HepG2 (cell line): ENCODE results near the gene FITM1. TPM values are rescaled to one million over a fixed set of nuclear protein-coding genes. Genes with fewer than 3 reads are reported as not detected.

Experiments used
- ATAC-seq: fragments of 200-7000 bp; cut with Tn5 transposase; 3 replicates; pipeline ENCODE4 v1.9.1; 2020; ENCODE audit warnings: mild to moderate bottlenecking, moderate library complexity
- BruUV-seq: library from RNA; stranded (reverse); fragments of 400-500 nt; replicated peaks from 2 replicates; lab custom pipeline; 2021; lab: Mats Ljungman, UMichigan
- CTCF ChIA-PET: fragments of 300-600 bp; formaldehyde crosslinking; extraction: SDS; loops from one replicate; lab custom pipeline; 2021; ENCODE audit warnings: low total read pairs, inconsistent platforms, low intra/inter-chr PET ratio; lab: Yijun Ruan, JAX
- POLR2A ChIA-PET: fragments of 350-600 bp; sonication (Branson Sonifier 250); formaldehyde crosslinking; loops from one replicate; lab custom pipeline; 2020; ENCODE audit warnings: antibody characterized with exemption, inconsistent platforms; lab: Yijun Ruan, JAX
- DNase-seq: peaks from one replicate; pipeline ENCODE4 v3.0.0-alpha.2; 2015; ENCODE audit warnings: low spot score
- FAIRE-seq: peaks from 3 replicates; lab custom pipeline; 2011; peaks lifted over from hg19 to GRCh38; lab: Jason Lieb, UNC
- H2AFZ ChIP-seq: one replicate; pipeline ENCODE4 v1.6.1; 2011; ENCODE audit warnings: low read length, inconsistent platforms
- H3K27ac ChIP-seq: fragments of 300-600 bp; 3 replicates; pipeline ENCODE4 v1.8.0; 2011; ENCODE audit warnings: mixed run types, mild to moderate bottlenecking, mixed read lengths, low read length, inconsistent platforms; ENCODE audit not compliant: insufficient read depth; ENCODE audit errors: extremely low read length
- H3K27me3 ChIP-seq, 2 experiments: fragments of 200-600 bp in 1 of 2; 2 replicates in 1 of 2; 3 replicates in 1 of 2; pipeline versions ENCODE4 v1.6.0 to v1.8.0; 2011; ENCODE audit warnings: low read length in 2 of 2, mild to moderate bottlenecking in 2 of 2, moderate library complexity in 2 of 2, inconsistent platforms in 1 of 2; ENCODE audit not compliant: insufficient read depth in 2 of 2, control insufficient read depth in 1 of 2
- H3K36me3 ChIP-seq, 2 experiments: fragments of 200-600 bp in 1 of 2; replicated peaks in 1 of 2; 2 replicates in 1 of 2; 3 replicates in 1 of 2; pipeline versions ENCODE4 v1.5.1 to v1.8.0; 2011; ENCODE audit warnings: low read length in 2 of 2, inconsistent platforms in 1 of 2; ENCODE audit not compliant: insufficient read depth in 2 of 2, control insufficient read depth in 1 of 2
- H3K4me1 ChIP-seq: 2 replicates; pipeline ENCODE4 v1.5.1; 2012; ENCODE audit warnings: low read length, inconsistent platforms; ENCODE audit not compliant: insufficient read depth
- H3K4me2 ChIP-seq: 2 replicates; pipeline ENCODE4 v1.6.0; 2011; ENCODE audit warnings: low read depth, low read length, inconsistent platforms
- H3K4me3 ChIP-seq, 3 experiments: fragments of 200-600 bp in 1 of 3; sonication (generic), shearing (Covaris generic) in 1 of 3; replicated peaks in 1 of 3; 2 replicates each; pipeline ENCODE4 v1.5.1; 2011 to 2016; ENCODE audit warnings: low read length in 3 of 3, inconsistent platforms in 2 of 3, low read depth in 2 of 3, mild to moderate bottlenecking in 2 of 3, control low read depth in 1 of 3, mixed read lengths in 1 of 3; ENCODE audit not compliant: insufficient read depth in 1 of 3
- H3K79me2 ChIP-seq: one replicate; pipeline ENCODE4 v1.6.1; 2011; ENCODE audit warnings: low read length, inconsistent platforms; ENCODE audit not compliant: insufficient read depth
- H3K9ac ChIP-seq: 2 replicates; pipeline ENCODE4 v1.6.0; 2011; ENCODE audit warnings: mild to moderate bottlenecking, low read depth, low read length, inconsistent platforms; ENCODE audit not compliant: insufficient read depth
- H3K9me3 ChIP-seq: 2 replicates; pipeline ENCODE4 v1.5.1; 2012; ENCODE audit warnings: mild to moderate bottlenecking, low read length
- H4K20me1 ChIP-seq: 2 replicates; pipeline ENCODE4 v1.6.0; 2011; ENCODE audit warnings: inconsistent platforms, mild to moderate bottlenecking, low read length, moderate library complexity; ENCODE audit not compliant: insufficient read depth
- ETV5 ChIP-seq: IDR thresholded peaks from 2 replicates; pipeline ENCODE4 v1.6.1; 2018; ENCODE audit warnings: missing biosample characterization, missing genetic modification reagents, inconsistent platforms, borderline replicate concordance
- HIVEP1 ChIP-seq: sonication (generic); formaldehyde crosslinking; IDR thresholded peaks from 2 replicates; pipeline ENCODE4 v1.4.0; 2020; ENCODE audit warnings: mild to moderate bottlenecking, missing genetic modification reagents
- KDM5B ChIP-seq: sonication (generic); formaldehyde crosslinking; IDR thresholded peaks from 2 replicates; pipeline ENCODE4 v1.4.0; 2020; ENCODE audit warnings: missing genetic modification reagents, mild to moderate bottlenecking, borderline replicate concordance
- PHF20 ChIP-seq: sonication (generic); formaldehyde crosslinking; IDR thresholded peaks from 2 replicates; pipeline ENCODE4 v1.5.0; 2020; ENCODE audit warnings: mild to moderate bottlenecking, missing genetic modification reagents
- POLR2A ChIP-seq, 2 experiments: IDR thresholded peaks; 2 replicates each; pipeline ENCODE4 v1.6.1; 2011; ENCODE audit warnings: low read depth in 2 of 2, low read length in 2 of 2, mild to moderate bottlenecking in 1 of 2, moderate library complexity in 1 of 2; ENCODE audit not compliant: insufficient read depth in 1 of 2
- RBFOX2 ChIP-seq: fragments of 200-400 bp; formaldehyde crosslinking; IDR thresholded peaks from 2 replicates; pipeline ENCODE4 v1.6.1; 2017; ENCODE audit warnings: low read depth, mild to moderate bottlenecking, low read length
- RELA ChIP-seq: sonication (generic); formaldehyde crosslinking; IDR thresholded peaks from 2 replicates; pipeline ENCODE4 v1.4.0; 2020; ENCODE audit warnings: missing genetic modification reagents
- ZBTB33 ChIP-seq: sonication (generic); formaldehyde crosslinking; IDR thresholded peaks from 2 replicates; pipeline ENCODE4 v1.4.0; 2020; ENCODE audit warnings: missing genetic modification reagents
- ZNF607 ChIP-seq: sonication (generic); formaldehyde crosslinking; IDR thresholded peaks from 2 replicates; pipeline ENCODE4 v1.5.1; 2020; ENCODE audit warnings: missing genetic modification reagents, mild to moderate bottlenecking, borderline replicate concordance
- WGBS: methylation state at CpG from one replicate; pipeline ENCODE4 v1.1.6; 2017; ENCODE audit warnings: low lambda C conversion rate; 5-methylcytosine and 5-hydroxymethylcytosine counted together
- in situ Hi-C: cut with HindIII; loops from 2 replicates; pipeline ENCODE4 v1.10.0; 2017; ENCODE audit warnings: low pct_unique_long_range_greater_than_20kb; ENCODE audit not compliant: extremely low pct_ligation_motif_present
- intact Hi-C: fragments of 100-400 bp; cut with micrococcal nuclease; formaldehyde crosslinking; loops from one replicate; pipeline ENCODE4 v1.10.0; 2022; ENCODE audit not compliant: unreplicated experiment
- polyA plus RNA-seq, 8 experiments: library from polyadenylated mRNA; depleted of rRNA in 3 of 8; stranded (reverse) in 7 of 8; unstranded in 1 of 8; fragments of >200 nt; fragmentation: Illumina TruSeq in 4 of 8; extraction: Trizol in 4 of 8; gene quantifications; 2 replicates each; pipeline versions ENCODE4 v1.2.1 to v1.2.3, GENCODE V29; 2011 to 2016; ENCODE audit warnings: low read depth in 4 of 8, missing spikeins in 1 of 8, mixed read lengths in 1 of 8; ENCODE audit not compliant: insufficient read depth in 1 of 8
- total RNA-seq, 5 experiments: library from RNA; depleted of rRNA; stranded (reverse); fragments of >200 nt; fragmentation: Illumina TruSeq; extraction: Trizol; gene quantifications; 2 replicates each; pipeline ENCODE4 v1.2.3, GENCODE V29; 2016; ENCODE audit warnings: low read depth in 1 of 5
- TF ChIP-seq, protein P1 (sequence below): sonication (generic); formaldehyde crosslinking; IDR thresholded peaks from 2 replicates; pipeline ENCODE4 v1.5.1; 2020; ENCODE audit warnings: mild to moderate bottlenecking, missing genetic modification reagents, borderline replicate concordance
- TF ChIP-seq, protein P2 (sequence below): sonication (generic); formaldehyde crosslinking; IDR thresholded peaks from 2 replicates; pipeline ENCODE4 v1.9.0; 2021; ENCODE audit warnings: missing genetic modification reagents, borderline replicate concordance
- TF ChIP-seq, protein P3 (sequence below): IDR thresholded peaks from 2 replicates; pipeline ENCODE4 v1.6.1; 2012; ENCODE audit warnings: low read length, improper control_type of control experiment

Gene FITM1
- total and polyA plus RNA-seq, 2 of the 13 experiments (the other 11 are each of a cell fraction or from before 2014, with no cell fraction given): 2.7 to 5.8 TPM

DNA sequence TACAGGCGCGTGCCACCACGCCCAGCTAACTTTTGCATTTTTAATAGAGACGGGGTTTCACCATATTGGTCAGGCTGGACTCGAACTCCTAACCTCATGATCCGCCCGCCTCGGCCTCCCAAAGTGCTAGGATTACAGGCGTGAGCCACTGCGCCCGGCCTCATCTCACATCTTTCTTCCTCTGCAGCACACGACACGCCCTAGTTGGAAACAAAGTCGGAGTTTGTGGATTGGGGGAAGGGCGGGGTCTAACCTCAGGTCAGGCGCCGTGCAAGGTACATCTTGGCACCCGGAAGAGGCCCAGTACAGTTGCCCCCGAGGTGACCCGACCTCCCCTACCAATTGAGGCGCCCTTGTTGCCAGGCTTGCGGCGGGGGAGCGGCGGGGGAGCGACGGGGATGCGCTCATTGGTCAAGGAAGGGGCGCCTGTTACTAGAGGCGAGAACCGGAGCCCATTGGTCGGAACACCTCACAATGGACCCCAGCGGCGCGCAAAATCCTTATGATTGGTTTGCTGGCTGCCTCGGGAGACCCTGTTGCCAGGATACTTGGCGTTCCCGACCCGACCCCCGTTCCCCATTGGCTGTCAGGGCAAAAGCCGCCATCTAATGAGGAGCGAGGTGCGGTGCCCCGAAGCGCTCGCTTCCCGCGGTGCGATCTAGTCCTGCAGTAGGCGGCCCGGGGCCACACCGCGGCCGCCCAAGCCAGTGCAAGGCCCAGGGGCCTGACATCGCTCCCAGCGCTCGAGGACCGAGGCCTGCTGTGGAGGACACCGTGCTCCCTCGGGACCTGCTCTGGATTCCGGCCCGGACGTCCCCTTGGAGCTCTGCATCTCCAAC, 41.2 kb downstream of the FITM1 start, which contains the start of gene REC8:
Gene REC8 (plus strand): TSS at position 659 of the 839 bp plus-strand sequence. CDS start 473 bp downstream, outside the sequence.
- BruUV-seq: no TSS peak
- peaks cover 2 to 3% of the 10 kb centered on the region in 2 experiments; a peak in 4 of 5 replicates for H3K36me3 ChIP-seq
- no peaks in the 10 kb centered on the region for H3K4me1 ChIP-seq
- H4K20me1 ChIP-seq: no peaks in the 10 kb centered on the region
- H2AFZ ChIP-seq: no peak within 1 kb of the TSS
- CTCF ChIA-PET: no interaction called here
- DNase-seq (no peak), ATAC-seq (peak; percentile 15), FAIRE-seq (no peak)
- POLR2A ChIA-PET: interaction anchor here (0.7 to 3.3 kb wide), 6 partner anchors 10 to 70 kb away, joined by 3 to 13 read pairs (median 8); partner anchors contain the start of genes DCAF11, IRF9, NRL and PSME1
- 94% methylated on average over 63 of the region's 63 CpGs for WGBS
- no peaks in the 10 kb centered on the region for H3K79me2 ChIP-seq
- H3K9me3 ChIP-seq: no peaks in the 10 kb centered on the region
- H3K4me2 ChIP-seq: no peak within 1 kb of the TSS
- H3K27me3 ChIP-seq: no peaks in the 10 kb centered on the region
- H3K27ac ChIP-seq: no peak within 1 kb of the TSS
- intact Hi-C loops: no loop called here
- H3K4me3 ChIP-seq: no peak within 1 kb of the TSS
- no peak within 1 kb of the TSS for H3K9ac ChIP-seq
- in situ Hi-C loops: no loop called here
- TF ChIP-seq POLR2A (IDR thresholded peaks at IDR 0.05; ENCODE audit: insufficient read depth in 1 of 2, low read depth in 2 of 2, low read length in 2 of 2) (peak in 1 of 2 experiments; percentile 16; a peak in 1 of 4 replicates), RBFOX2 (peak; percentile 64), HIVEP1 (CRISPR knock-in tag) (peak; percentile 44; the same call in 1 of the 2 replicates), RELA (CRISPR knock-in tag) (no peak), ZNF607 (no peak), PHF20 (CRISPR knock-in tag) (no peak), ZBTB33 (CRISPR knock-in tag) (peak; percentile 2; the same call in 1 of the 2 replicates), ETV5 (CRISPR knock-in tag) (no peak), KDM5B (CRISPR knock-in tag) (0 out of 2 replicates have a peak, but pooled peaks have one; percentile 33)
- TF ChIP-seq, protein P1, sequence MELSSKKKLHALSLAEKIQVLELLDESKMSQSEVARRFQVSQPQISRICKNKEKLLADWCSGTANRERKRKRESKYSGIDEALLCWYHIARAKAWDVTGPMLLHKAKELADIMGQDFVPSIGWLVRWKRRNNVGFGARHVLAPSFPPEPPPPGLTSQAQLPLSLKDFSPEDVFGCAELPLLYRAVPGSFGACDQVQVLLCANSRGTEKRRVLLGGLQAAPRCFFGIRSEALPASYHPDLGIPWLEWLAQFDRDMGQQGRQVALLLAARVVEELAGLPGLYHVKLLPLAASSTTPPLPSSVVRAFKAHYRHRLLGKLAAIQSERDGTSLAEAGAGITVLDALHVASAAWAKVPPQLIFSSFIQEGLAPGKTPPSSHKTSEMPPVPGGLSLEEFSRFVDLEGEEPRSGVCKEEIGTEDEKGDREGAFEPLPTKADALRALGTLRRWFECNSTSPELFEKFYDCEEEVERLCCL: no peak
- TF ChIP-seq, protein P2, sequence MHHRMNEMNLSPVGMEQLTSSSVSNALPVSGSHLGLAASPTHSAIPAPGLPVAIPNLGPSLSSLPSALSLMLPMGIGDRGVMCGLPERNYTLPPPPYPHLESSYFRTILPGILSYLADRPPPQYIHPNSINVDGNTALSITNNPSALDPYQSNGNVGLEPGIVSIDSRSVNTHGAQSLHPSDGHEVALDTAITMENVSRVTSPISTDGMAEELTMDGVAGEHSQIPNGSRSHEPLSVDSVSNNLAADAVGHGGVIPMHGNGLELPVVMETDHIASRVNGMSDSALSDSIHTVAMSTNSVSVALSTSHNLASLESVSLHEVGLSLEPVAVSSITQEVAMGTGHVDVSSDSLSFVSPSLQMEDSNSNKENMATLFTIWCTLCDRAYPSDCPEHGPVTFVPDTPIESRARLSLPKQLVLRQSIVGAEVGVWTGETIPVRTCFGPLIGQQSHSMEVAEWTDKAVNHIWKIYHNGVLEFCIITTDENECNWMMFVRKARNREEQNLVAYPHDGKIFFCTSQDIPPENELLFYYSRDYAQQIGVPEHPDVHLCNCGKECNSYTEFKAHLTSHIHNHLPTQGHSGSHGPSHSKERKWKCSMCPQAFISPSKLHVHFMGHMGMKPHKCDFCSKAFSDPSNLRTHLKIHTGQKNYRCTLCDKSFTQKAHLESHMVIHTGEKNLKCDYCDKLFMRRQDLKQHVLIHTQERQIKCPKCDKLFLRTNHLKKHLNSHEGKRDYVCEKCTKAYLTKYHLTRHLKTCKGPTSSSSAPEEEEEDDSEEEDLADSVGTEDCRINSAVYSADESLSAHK (CRISPR knock-in tag): no peak
- TF ChIP-seq, protein P3, sequence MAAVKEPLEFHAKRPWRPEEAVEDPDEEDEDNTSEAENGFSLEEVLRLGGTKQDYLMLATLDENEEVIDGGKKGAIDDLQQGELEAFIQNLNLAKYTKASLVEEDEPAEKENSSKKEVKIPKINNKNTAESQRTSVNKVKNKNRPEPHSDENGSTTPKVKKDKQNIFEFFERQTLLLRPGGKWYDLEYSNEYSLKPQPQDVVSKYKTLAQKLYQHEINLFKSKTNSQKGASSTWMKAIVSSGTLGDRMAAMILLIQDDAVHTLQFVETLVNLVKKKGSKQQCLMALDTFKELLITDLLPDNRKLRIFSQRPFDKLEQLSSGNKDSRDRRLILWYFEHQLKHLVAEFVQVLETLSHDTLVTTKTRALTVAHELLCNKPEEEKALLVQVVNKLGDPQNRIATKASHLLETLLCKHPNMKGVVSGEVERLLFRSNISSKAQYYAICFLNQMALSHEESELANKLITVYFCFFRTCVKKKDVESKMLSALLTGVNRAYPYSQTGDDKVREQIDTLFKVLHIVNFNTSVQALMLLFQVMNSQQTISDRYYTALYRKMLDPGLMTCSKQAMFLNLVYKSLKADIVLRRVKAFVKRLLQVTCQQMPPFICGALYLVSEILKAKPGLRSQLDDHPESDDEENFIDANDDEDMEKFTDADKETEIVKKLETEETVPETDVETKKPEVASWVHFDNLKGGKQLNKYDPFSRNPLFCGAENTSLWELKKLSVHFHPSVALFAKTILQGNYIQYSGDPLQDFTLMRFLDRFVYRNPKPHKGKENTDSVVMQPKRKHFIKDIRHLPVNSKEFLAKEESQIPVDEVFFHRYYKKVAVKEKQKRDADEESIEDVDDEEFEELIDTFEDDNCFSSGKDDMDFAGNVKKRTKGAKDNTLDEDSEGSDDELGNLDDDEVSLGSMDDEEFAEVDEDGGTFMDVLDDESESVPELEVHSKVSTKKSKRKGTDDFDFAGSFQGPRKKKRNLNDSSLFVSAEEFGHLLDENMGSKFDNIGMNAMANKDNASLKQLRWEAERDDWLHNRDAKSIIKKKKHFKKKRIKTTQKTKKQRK: no peak
